ENCODE data around the gene YPEL2. TPM values are rescaled to one million over a fixed set of nuclear protein-coding genes. Genes with fewer than 3 reads are reported as not detected.

Gene YPEL2
- total and polyA plus RNA-seq, 2 of the 13 experiments (the other 11 are each of a cell fraction or from before 2014, with no cell fraction given), result 8.5 to 21.1 TPM

DNA sequence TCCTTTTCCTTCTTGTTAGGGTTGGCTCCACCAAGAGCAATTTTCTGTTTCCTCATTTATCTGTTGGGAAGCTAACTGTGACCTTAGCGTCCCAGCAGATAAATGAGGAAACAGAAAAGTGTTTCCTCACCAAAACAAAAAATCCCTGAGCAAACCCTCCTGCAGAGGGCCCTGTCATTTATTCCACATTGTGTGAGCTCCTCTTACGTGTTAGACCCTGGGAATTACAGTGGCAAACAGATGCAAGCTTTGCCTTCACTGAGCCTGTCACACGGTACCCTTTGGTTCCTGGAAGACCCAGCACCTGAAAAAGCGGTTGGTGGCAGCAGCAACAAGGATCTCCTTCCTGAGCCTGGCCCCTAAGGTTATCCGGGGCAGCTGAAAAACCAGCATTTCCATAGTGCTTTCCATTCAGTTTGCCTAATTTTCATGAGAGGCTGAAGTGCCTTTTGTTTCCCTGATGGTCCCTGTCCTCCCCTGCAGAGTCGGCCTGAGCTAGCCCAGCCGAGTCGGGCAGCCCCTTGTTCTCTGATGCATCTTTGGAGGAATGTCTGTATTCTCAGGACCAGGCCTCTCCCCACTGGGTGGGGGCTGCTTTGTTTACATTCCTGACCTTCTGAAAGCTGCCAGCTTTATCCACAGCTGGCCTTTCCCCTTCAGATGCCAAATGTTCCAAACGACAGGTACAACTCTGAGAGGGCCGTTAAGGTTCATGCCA is 34.7 kb downstream of the YPEL2 start (continued):
- TF ChIP-seq, protein P1, sequence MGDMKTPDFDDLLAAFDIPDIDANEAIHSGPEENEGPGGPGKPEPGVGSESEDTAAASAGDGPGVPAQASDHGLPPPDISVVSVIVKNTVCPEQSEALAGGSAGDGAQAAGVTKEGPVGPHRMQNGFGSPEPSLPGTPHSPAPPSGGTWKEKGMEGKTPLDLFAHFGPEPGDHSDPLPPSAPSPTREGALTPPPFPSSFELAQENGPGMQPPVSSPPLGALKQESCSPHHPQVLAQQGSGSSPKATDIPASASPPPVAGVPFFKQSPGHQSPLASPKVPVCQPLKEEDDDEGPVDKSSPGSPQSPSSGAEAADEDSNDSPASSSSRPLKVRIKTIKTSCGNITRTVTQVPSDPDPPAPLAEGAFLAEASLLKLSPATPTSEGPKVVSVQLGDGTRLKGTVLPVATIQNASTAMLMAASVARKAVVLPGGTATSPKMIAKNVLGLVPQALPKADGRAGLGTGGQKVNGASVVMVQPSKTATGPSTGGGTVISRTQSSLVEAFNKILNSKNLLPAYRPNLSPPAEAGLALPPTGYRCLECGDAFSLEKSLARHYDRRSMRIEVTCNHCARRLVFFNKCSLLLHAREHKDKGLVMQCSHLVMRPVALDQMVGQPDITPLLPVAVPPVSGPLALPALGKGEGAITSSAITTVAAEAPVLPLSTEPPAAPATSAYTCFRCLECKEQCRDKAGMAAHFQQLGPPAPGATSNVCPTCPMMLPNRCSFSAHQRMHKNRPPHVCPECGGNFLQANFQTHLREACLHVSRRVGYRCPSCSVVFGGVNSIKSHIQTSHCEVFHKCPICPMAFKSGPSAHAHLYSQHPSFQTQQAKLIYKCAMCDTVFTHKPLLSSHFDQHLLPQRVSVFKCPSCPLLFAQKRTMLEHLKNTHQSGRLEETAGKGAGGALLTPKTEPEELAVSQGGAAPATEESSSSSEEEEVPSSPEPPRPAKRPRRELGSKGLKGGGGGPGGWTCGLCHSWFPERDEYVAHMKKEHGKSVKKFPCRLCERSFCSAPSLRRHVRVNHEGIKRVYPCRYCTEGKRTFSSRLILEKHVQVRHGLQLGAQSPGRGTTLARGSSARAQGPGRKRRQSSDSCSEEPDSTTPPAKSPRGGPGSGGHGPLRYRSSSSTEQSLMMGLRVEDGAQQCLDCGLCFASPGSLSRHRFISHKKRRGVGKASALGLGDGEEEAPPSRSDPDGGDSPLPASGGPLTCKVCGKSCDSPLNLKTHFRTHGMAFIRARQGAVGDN (CRISPR knock-in tag; IDR thresholded peaks at IDR 0.05), result peak; percentile 53
- TF ChIP-seq SIN3A (IDR thresholded peaks at IDR 0.05; ENCODE audit: borderline replicate concordance, low read depth, low read length), result peak; percentile 23; the same call in 1 of the 2 replicates
- no peak for TF ChIP-seq ZSCAN21 (CRISPR knock-in tag; IDR thresholded peaks at IDR 0.05; ENCODE audit: borderline replicate concordance)
- TF ChIP-seq, protein P2, sequence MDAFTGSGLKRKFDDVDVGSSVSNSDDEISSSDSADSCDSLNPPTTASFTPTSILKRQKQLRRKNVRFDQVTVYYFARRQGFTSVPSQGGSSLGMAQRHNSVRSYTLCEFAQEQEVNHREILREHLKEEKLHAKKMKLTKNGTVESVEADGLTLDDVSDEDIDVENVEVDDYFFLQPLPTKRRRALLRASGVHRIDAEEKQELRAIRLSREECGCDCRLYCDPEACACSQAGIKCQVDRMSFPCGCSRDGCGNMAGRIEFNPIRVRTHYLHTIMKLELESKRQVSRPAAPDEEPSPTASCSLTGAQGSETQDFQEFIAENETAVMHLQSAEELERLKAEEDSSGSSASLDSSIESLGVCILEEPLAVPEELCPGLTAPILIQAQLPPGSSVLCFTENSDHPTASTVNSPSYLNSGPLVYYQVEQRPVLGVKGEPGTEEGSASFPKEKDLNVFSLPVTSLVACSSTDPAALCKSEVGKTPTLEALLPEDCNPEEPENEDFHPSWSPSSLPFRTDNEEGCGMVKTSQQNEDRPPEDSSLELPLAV (CRISPR knock-in tag; conservative IDR thresholded peaks at IDR 0.05; ENCODE audit: low read depth), result no peak
- TF ChIP-seq SMYD3 (CRISPR knock-in tag; IDR thresholded peaks at IDR 0.05), result peak; percentile 5; the same call in 1 of the 2 replicates
- TF ChIP-seq, protein P3, sequence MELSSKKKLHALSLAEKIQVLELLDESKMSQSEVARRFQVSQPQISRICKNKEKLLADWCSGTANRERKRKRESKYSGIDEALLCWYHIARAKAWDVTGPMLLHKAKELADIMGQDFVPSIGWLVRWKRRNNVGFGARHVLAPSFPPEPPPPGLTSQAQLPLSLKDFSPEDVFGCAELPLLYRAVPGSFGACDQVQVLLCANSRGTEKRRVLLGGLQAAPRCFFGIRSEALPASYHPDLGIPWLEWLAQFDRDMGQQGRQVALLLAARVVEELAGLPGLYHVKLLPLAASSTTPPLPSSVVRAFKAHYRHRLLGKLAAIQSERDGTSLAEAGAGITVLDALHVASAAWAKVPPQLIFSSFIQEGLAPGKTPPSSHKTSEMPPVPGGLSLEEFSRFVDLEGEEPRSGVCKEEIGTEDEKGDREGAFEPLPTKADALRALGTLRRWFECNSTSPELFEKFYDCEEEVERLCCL (CRISPR knock-in tag; IDR thresholded peaks at IDR 0.05; ENCODE audit: borderline replicate concordance), result no peak
- no peak for TF ChIP-seq ONECUT2 (CRISPR knock-in tag; IDR thresholded peaks at IDR 0.05)
- no peak for TF ChIP-seq MIER2 (CRISPR knock-in tag; IDR thresholded peaks at IDR 0.05)
- 0 out of 2 replicates have a peak, but pooled peaks have one; percentile 2 for TF ChIP-seq KLF15 (CRISPR knock-in tag; IDR thresholded peaks at IDR 0.05; ENCODE audit: borderline replicate concordance)
- TF ChIP-seq KLF16 (CRISPR knock-in tag; IDR thresholded peaks at IDR 0.05), result no peak
- TF ChIP-seq, protein P4, sequence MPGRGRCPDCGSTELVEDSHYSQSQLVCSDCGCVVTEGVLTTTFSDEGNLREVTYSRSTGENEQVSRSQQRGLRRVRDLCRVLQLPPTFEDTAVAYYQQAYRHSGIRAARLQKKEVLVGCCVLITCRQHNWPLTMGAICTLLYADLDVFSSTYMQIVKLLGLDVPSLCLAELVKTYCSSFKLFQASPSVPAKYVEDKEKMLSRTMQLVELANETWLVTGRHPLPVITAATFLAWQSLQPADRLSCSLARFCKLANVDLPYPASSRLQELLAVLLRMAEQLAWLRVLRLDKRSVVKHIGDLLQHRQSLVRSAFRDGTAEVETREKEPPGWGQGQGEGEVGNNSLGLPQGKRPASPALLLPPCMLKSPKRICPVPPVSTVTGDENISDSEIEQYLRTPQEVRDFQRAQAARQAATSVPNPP (CRISPR knock-in tag; IDR thresholded peaks at IDR 0.05), result 0 out of 2 replicates have a peak, but pooled peaks have one; percentile 0
- TF ChIP-seq TBX3 (IDR thresholded peaks at IDR 0.05; ENCODE audit: borderline replicate concordance), result no peak
- TF ChIP-seq, protein P5, sequence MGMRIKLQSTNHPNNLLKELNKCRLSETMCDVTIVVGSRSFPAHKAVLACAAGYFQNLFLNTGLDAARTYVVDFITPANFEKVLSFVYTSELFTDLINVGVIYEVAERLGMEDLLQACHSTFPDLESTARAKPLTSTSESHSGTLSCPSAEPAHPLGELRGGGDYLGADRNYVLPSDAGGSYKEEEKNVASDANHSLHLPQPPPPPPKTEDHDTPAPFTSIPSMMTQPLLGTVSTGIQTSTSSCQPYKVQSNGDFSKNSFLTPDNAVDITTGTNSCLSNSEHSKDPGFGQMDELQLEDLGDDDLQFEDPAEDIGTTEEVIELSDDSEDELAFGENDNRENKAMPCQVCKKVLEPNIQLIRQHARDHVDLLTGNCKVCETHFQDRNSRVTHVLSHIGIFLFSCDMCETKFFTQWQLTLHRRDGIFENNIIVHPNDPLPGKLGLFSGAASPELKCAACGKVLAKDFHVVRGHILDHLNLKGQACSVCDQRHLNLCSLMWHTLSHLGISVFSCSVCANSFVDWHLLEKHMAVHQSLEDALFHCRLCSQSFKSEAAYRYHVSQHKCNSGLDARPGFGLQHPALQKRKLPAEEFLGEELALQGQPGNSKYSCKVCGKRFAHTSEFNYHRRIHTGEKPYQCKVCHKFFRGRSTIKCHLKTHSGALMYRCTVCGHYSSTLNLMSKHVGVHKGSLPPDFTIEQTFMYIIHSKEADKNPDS (CRISPR knock-in tag; IDR thresholded peaks at IDR 0.05), result 0 out of 2 replicates have a peak, but pooled peaks have one; percentile 14
- peak; percentile 16; the same call in 1 of the 2 replicates for TF ChIP-seq ZNF136 (CRISPR knock-in tag; IDR thresholded peaks at IDR 0.05; ENCODE audit: low read depth)
- TF ChIP-seq RFX3 (CRISPR knock-in tag; IDR thresholded peaks at IDR 0.05), result no peak
- TF ChIP-seq ZNF563 (CRISPR knock-in tag; IDR thresholded peaks at IDR 0.05), result no peak
- no peak for TF ChIP-seq ZNF766 (CRISPR knock-in tag; IDR thresholded peaks at IDR 0.05; ENCODE audit: borderline replicate concordance)
- TF ChIP-seq KDM5B (CRISPR knock-in tag; IDR thresholded peaks at IDR 0.05; ENCODE audit: borderline replicate concordance), result peak; percentile 37; the same call in 1 of the 2 replicates
